Stromal cell of bone marrow (primary cell): ENCODE results near the gene CACNA2D2.

ENCODE experiments used
- DNase-seq: peaks from one replicate; pipeline ENCODE4 v3.0.0-alpha.2; 2012; ENCODE audit warnings: low read depth

The CACNA2D2 gene

GRCh38 chr3:50502225-50502583 lies 1.2 kb downstream of the CACNA2D2 start:
- no peak for DNase-seq

DNA sequence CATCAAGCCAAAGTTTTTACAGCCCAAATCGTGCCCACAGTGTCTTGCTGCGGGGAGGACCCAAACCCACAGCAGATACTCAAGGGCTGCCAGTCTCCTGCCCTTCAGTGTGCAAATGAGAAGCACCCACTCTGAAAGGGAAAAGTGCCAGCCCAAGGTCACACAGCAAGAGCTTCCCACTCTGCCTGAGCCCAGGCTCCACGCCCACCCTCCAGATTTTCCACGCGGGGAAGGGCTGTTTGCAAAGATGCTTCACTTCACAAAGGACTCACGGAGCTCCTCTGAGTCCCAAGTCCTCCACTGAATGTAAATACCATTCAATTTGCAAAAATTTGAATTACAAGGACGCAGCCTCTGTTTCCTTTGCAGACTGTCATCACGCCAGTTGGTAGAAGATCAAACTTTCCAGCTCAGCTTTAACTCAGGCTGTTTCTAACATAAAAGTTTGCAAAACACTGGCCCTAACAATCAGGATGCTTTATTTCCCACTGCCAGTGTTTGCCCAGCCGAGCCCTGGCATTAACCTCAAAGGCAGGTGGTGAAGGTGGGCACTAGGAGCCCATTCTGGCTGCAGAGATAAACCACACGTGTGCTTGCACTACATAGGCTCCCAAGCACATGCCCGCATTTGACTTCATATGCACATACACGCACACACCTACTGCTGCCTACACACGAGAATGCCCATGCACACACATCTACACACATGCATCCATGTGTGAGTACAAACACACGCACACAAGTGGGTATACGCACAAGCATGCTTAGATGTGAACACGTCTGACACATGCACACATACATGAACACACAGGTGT lies 7.6 kb downstream of the CACNA2D2 start:
- DNase-seq = no peak

GRCh38 chr3:50494126-50494525 lies 9.3 kb downstream of the CACNA2D2 start:
- no peak for DNase-seq

DNA sequence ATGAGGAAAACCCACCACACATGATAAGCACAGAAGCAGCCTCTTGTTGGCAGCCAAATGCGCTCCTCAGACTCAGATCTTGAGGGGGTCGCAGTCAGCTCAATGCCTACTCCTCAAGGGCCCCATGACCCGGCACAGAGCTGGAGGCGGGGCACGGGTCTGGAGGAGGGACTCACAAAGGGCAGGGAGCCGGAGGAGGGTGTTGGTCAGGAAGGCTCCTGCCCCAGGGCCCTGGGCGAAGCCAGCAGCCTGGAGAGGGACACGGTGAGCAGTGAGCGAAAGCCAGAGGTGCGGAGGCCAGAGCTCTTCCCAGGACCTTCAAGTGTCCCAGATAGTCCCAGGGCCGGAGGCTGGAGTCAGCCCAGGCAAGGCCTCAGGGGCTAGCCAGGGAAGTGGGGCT lies 9.8 kb downstream of the CACNA2D2 start:
- DNase-seq = no peak

DNA sequence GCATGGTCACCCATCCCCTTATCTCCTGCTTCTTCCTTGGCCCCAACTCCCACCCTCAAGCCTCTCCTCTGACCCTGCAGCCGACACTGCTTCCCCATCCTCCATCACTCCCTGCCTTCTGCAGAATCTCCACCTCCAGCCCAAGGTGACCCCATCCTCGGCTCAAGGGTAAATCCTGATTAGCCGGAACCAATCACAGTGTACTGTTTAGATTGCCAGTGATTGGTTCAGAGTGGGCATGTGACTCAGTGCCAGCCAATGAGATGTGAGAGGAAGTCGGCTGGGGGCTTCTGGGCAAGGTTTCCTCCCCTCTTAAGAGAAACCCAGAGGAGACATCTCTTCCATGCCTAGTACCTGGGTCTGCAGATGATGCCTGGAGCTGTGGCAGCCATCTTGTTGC lies 10.3 kb downstream of the CACNA2D2 start:
- no peak for DNase-seq

DNA sequence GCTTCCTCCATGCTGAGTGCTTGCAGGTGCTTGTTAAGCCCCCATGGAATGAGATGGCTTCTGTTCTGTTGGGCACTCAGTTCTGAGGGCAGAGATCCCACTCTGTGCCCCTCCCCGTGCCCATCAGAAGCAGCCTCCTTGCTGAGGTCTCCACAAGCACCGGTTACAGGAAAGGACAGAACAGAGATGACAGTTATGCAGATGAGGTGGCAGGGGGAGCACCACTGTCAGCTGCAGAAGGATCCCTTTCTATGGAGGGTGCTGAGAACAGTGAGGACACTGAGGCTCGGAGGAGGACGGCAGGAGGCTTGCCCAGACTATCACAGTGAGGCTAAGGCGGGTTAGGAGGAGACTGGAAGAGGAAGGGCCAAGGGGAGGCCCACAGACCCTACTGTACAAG lies 12.4 kb downstream of the CACNA2D2 start:
- DNase-seq = no peak

- DNase-seq = no peak
These were observed 13.0 kb downstream of the CACNA2D2 start for GRCh38 chr3:50490424-50490823.

DNA sequence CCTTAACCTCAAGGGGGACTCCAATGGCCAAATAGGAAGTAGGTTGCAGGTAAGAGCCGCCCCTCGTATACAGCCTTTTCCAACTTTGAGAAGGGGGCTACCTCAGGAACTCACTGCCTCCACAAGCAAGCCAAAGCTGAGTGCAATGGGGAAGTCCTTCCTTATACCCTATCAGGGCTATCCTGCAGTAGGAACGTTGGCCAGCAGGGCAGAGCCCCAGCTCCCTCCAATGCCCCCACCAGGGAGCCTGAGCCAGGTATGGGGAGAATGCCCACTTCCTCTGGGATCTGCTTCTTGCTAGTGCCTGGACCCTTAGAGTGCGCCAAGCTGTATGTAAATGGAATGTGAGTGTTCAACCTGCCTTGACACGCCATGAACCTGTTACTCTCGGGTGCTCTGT lies 16.3 kb downstream of the CACNA2D2 start:
- DNase-seq = no peak

DNA sequence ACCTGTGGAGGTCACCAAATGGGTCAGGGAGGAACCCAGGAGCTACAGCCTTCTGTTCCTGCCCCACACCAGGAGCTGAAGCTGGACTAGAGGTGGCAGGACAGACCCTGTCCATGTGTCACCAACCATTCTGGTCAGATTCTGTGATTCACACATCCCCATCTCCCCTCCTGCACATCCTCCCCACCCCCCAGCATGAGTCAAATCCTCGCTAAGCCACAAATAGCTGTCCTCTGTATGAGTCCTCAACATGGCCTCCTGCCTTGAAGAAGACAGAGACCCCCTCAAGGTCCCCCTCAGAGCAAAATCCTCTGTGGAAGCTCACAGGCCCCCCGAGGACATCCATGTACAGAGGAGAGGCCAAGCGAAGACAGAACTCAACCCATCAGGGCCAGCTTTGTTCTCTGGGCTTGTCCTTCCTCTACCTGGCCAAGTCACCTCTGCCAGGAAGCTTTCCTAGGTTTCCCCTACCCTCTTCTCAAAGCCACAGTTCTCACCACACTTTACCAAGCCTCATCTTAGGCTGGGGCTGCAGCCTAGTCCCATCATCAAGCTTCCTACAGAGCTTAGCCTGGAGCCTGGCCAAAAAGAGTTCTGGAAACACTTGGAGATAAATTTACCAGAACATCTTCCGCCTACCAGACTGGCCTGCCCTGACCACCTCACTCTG lies 17.1 kb downstream of the CACNA2D2 start:
- DNase-seq = no peak

DNA sequence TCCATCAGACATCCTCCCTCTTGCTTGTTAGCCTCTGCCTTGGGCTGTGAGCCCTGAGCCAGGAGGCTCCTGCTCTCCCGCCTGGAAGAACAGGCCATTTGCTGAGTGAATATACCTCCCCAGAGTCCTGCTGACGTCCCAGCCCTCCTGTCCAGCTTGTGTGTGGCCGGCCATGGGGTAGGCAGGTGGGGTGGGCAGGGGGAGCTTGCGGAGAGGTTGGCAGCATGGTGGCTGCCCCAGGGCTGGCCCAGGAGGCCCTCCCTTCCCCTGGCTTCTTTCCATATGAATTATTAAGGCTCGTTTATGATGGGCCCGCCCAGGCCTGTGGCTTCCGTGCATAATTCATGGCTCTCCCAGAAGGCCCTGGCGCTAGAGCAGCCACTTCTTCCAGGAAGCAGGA lies 18.7 kb downstream of the CACNA2D2 start:
- DNase-seq = no peak

DNA sequence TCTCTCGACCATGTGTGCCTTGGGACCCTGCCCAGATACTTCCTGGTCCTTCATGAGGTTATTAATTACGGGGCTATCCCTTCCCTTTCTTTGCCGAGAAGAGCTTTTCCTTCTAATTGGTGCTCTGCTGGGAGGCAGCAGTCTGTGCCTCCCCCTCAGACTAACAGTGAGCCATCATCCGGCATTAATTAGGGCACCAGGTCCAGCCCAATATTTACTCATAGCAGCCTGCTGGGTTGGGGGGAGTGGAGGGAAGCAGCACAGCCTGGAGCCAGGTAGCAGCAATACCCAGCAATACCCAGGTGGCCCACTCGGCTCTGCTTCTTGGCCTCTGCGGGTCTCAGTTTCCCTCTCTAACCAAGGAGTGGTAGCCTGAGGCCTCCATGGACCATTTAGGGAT lies 20.1 kb downstream of the CACNA2D2 start:
- DNase-seq = no peak

GRCh38 chr3:50481992-50482391 lies 21.4 kb downstream of the CACNA2D2 start:
- DNase-seq = no peak

DNA sequence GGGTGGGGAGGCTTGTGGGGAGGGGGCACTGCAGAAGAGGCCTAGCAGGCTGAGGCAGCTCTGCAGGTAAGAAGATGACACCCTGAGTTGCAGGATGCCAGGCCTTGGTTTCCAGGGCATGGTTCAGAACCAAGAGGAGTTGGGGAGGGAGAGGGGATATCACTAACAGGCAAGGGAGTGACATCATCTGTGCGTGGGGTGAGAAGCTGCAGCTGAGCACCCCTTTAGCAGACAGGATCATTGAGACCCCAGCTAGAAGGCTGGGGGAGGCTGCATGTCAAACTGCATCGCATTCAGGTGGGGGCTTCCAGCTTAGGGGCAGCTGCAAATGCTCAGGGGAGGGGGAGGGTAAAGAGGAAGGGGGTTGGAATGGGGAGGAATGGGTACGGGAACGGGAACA lies 23.0 kb downstream of the CACNA2D2 start:
- DNase-seq = no peak

DNA sequence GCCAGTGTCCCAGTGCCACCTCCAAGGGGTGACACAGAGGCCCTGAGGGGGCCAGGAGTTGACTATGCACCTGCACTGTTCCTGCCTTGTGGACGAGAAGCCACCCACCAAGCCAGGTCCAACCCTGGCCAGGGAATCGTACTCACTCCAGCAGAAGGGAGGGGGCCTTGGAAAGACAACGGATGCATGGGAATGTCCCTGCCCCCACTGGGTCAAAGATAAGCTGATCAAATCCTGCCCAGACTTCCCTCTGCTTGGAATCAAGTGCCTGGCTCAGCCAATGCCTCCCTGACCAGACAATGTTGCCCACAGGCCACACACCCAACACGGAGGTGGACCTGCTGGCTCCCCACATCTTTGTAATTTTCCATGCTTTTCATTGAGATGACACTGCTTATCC lies 23.9 kb downstream of the CACNA2D2 start:
- DNase-seq = no peak

DNA sequence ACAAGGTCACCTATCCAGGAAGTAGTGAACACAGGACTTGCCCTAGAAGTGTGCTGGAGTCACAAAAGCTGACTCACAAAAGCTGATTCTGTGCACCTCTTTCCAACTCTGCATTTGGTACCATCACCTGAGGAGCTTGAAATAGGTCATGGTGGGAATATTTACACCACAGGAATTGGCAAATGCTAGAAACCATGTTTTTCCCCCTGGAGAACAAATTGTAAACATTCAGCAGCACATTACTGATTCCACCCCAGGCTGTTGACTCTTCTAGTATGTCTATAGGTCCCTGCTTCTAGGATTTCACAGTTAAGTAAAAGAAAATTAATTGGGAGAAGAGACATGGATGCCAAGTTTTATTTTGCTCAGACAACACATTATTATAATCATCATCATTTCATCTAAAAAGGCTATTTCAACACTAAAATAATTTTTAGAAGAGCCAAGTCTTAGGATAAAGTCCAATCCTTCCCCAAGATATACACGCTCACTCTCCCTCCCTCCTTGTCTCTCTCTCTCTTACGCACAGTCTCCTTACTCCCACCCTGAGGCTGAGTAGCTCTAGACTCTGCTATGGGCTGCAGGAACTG lies 24.7 kb downstream of the CACNA2D2 start:
- no peak for DNase-seq

GRCh38 chr3:50478051-50478450 lies 25.4 kb downstream of the CACNA2D2 start:
- DNase-seq = no peak

GRCh38 chr3:50475348-50475747 lies 28.1 kb downstream of the CACNA2D2 start:
- DNase-seq = no peak

DNA sequence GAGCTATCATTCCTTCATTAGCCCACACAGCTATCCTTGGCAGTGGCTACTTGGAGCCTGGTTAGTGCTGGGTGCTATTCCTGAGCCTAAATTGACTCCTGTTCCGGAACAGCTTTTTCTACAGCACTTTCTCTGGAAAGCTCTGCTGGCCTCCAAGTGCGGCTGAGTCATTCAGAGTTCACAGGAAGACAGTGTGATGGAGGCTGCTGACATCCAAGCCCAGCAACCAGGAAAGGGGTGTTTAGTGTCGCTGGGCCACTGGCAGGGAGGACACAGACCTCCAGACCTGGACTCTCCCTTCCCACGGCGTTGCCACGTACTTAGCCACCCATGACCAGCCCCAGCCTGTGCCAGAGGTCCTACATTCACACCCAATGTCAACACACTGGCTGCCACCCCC lies 28.7 kb downstream of the CACNA2D2 start:
- DNase-seq = peak; percentile 18

DNA sequence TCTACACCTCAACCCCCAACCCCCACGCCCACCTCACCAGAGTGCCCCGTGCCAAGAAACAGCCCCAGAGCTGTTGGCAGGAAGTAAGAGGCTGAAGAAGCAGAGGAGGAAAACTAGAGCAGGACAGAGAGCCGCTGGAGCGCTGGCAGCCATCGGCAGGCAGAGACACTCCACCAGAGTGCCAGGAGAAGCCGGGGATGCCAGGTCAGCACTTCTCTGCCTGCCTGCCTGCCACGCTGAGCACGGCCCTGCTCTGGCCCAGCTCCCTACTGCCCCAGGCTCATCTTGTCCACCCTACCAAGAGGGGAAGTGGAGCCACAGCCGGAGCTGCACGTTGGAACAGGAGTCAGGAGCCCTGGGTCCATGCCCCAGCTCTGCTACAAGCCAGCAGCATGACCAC lies 29.7 kb downstream of the CACNA2D2 start:
- DNase-seq = no peak

DNA sequence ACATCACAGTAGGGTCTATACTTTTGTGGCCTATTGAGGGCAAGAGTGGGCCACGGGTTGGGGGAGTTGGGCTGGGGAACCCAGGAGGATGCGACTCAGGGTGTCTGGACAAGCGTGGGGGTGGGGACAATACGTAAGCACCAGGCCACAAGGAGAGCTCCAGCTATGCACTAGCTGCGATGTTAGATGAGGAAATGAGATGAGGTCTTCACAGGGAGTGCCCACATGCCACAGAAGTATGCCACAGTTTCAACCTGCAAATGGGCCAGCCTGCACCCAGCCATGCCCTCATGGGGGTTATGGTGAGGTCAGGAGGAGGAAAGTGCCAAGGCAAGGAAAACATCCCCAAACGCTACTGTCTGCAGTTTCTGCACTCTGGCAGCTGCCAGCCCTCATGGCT lies 30.5 kb downstream of the CACNA2D2 start:
- no peak for DNase-seq

- DNase-seq = no peak
These were observed 32.8 kb downstream of the CACNA2D2 start for GRCh38 chr3:50470658-50471057.

GRCh38 chr3:50467919-50468318 lies 35.5 kb downstream of the CACNA2D2 start:
- no peak for DNase-seq

DNA sequence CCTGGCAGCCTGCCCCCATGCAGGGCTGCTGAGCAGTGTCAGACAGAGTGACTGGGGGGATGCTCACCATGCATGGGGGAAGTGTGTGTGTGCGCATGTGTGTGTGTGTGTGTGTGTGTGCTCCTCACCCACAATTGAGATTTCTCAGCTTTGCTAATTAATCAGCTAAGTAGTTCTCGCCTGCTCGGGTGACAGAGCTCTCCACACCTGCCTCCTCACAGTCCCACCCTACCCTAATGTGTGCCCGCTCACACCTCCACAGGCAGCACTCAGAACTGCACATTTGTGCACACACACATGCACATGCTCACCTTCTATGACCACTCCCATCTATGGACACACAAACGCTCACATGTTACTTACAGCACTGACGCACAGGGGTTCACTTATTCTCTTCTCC lies 37.3 kb downstream of the CACNA2D2 start:
- no peak for DNase-seq

- DNase-seq = no peak
These were observed 38.9 kb downstream of the CACNA2D2 start for GRCh38 chr3:50464569-50464968.
